ENCODE measurements around the gene SLC5A11. TPM values are rescaled to one million over a fixed set of nuclear protein-coding genes. Genes with fewer than 3 reads are reported as not detected.

The SLC5A11 gene
- total RNA-seq, 1 donor from 2014 or later: not detected

DNA sequence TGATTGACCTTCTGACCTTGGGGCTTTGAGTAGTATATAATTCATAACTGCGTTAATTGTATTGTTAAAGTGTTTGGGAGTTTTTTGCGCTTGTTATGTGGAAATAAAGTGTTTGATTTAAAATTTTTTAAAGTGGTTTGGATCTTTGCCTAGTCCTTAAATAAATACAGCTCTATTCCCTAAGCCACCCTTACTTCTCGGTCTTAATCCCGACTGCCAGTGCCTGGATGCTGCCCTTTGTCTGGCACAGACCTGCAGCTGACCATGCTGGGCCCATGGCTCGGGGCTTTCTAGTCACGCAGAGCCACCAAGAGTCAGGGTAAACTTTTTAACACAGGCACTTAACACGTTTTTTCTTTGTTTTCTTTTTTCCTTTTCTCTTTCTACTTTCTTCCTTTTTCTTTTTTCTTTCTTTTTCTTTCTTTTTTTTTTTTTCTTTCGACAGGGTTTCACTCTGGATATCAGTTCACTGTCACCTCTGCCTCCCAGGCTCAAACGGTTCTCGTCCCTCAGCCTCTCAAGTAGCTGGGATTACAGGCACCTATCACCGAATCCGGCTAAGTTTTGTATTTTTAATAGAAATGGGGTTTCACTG, 19.6 kb upstream of the SLC5A11 start:
- Mint-ChIP-seq H3K27me3 (ENCODE audit: unreplicated experiment) (peaks cover 2% of the 10 kb centered on the region), H3K27ac (ENCODE audit: unreplicated experiment) (no peak overlapping the region), H3K9me3 (ENCODE audit: unreplicated experiment) (peaks cover 5% of the 10 kb centered on the region), H3K4me3 (ENCODE audit: unreplicated experiment) (no peak overlapping the region), H3K36me3 (ENCODE audit: unreplicated experiment) (peaks cover 4% of the 10 kb centered on the region), H3K4me1 (ENCODE audit: low read depth, unreplicated experiment) (peaks cover 25% of the 10 kb centered on the region)
- DNase-seq: no peak
- TF ChIP-seq, protein P1, sequence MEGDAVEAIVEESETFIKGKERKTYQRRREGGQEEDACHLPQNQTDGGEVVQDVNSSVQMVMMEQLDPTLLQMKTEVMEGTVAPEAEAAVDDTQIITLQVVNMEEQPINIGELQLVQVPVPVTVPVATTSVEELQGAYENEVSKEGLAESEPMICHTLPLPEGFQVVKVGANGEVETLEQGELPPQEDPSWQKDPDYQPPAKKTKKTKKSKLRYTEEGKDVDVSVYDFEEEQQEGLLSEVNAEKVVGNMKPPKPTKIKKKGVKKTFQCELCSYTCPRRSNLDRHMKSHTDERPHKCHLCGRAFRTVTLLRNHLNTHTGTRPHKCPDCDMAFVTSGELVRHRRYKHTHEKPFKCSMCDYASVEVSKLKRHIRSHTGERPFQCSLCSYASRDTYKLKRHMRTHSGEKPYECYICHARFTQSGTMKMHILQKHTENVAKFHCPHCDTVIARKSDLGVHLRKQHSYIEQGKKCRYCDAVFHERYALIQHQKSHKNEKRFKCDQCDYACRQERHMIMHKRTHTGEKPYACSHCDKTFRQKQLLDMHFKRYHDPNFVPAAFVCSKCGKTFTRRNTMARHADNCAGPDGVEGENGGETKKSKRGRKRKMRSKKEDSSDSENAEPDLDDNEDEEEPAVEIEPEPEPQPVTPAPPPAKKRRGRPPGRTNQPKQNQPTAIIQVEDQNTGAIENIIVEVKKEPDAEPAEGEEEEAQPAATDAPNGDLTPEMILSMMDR (IDR thresholded peaks at IDR 0.05; ENCODE audit: partially characterized antibody, unreplicated experiment): no peak

DNA sequence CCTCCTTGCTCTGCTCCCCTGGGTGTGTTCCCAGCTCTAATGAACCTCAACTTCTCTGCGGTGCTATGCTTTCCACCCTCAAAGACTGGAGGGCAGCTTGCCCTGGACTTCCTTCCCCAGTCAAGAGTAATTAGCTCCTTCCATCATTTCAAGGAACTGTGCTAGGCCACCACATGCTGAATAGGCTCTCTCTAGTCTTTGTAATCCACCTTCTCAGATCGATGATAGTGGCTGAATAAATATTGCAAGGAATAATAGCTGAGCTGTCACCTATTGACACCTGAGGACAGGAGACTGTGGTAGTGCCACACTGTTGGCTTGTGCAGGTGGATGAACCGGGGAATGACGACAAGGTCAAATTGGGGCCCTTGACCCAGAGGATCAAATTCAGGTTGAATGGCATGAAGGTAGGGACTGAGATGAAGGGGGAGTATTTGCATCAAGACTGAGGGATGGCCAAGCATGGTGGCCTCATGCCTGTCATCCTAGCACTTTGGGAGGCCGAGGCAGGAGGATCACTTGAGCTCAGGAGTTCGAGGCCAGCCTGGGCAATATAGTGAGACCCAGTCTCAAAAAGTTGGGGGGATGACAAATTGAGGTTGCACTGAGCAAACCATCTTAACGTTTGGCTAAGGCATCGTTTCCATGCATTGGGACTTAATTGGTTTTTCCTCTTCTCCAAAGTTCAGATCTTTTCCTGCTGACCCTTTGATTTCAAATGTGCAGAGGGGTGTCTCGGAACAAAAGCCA, 18.8 kb upstream of the SLC5A11 start:
- DNase-seq: no peak
- Mint-ChIP-seq H3K27me3 (ENCODE audit: unreplicated experiment) (peaks cover 1% of the 10 kb centered on the region), H3K4me1 (ENCODE audit: low read depth, unreplicated experiment) (peaks cover 17% of the 10 kb centered on the region), H3K4me3 (ENCODE audit: unreplicated experiment) (no peak overlapping the region), H3K9me3 (ENCODE audit: unreplicated experiment) (peaks cover 3% of the 10 kb centered on the region), H3K36me3 (ENCODE audit: unreplicated experiment) (peaks cover 4% of the 10 kb centered on the region), H3K27ac (ENCODE audit: unreplicated experiment) (no peak overlapping the region)
- TF ChIP-seq, protein P1 (IDR thresholded peaks at IDR 0.05; ENCODE audit: partially characterized antibody, unreplicated experiment): no peak

DNA sequence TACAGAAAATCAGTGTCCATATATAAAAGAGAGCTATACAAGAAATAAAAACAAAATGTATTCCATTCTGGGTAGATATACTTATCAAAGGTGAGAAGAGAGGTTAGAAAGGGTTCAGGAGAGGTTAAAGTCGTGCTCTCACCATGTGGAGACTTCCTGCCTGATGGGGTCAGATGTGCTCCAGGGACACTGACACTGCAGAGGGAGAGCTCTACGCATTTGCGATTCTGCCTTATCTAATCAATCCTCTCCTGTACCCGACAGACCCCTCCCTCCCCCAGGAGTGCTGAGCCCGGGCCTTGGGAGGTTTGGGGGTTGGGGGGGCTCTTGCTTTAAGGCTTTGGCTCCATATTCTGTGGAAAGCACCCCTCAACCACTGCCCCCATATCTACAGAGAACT, 16.6 kb upstream of the SLC5A11 start:
- H3K4me1 Mint-ChIP-seq (ENCODE audit: low read depth, unreplicated experiment): peaks cover 3% of the 10 kb centered on the region
- TF ChIP-seq, protein P1 (IDR thresholded peaks at IDR 0.05; ENCODE audit: partially characterized antibody, unreplicated experiment): no peak
- peaks cover 3% of the 10 kb centered on the region for H3K9me3 Mint-ChIP-seq (ENCODE audit: unreplicated experiment)
- H3K4me3 Mint-ChIP-seq (ENCODE audit: unreplicated experiment): no peak overlapping the region
- DNase-seq: no peak
- no peak overlapping the region for H3K27ac Mint-ChIP-seq (ENCODE audit: unreplicated experiment)
- H3K27me3 Mint-ChIP-seq (ENCODE audit: unreplicated experiment): no peaks in the 10 kb centered on the region
- H3K36me3 Mint-ChIP-seq (ENCODE audit: unreplicated experiment): peaks cover 4% of the 10 kb centered on the region

DNA sequence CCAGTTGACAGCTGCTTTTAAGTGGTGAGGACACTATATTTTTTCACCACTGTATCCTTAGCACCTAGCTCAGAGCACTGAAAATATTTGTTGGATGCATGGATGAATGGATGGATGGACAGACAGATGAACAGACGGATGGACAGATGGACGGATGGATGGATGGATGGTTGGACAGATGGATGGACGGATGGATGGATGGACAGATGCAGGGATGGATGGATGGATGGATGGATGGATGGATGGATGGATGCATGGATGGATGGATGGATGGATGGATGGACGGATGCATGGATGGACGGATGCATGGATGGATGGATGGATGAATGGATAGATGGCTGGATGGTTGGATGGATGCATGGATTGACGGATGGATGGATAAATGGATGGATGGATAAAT, 12.4 kb upstream of the SLC5A11 start:
- peaks cover 3% of the 10 kb centered on the region for H3K4me1 Mint-ChIP-seq (ENCODE audit: low read depth, unreplicated experiment)
- H3K36me3 Mint-ChIP-seq (ENCODE audit: unreplicated experiment): no peaks in the 10 kb centered on the region
- peaks cover 1% of the 10 kb centered on the region for H3K9me3 Mint-ChIP-seq (ENCODE audit: unreplicated experiment)
- TF ChIP-seq, protein P1 (IDR thresholded peaks at IDR 0.05; ENCODE audit: partially characterized antibody, unreplicated experiment): no peak
- no peaks in the 10 kb centered on the region for H3K27me3 Mint-ChIP-seq (ENCODE audit: unreplicated experiment)
- no peak overlapping the region for H3K27ac Mint-ChIP-seq (ENCODE audit: unreplicated experiment)
- H3K4me3 Mint-ChIP-seq (ENCODE audit: unreplicated experiment): no peak overlapping the region
- DNase-seq: no peak

Data from glutamatergic neuron (in vitro differentiated cells).